WTC11 (cell line): ENCODE data around the gene UPF3A. TPM values are rescaled to one million over a fixed set of nuclear protein-coding genes. Genes with fewer than 3 reads are reported as not detected.

Source experiments
- ATAC-seq: fragments of 200-7000 bp; cut with Tn5 transposase; 2 replicates; pipeline ENCODE4 v1.10.0; 2021; ENCODE audit warnings: mild to moderate bottlenecking, moderate library complexity
- CTCF ChIA-PET: fragments of 300-600 bp; sonication (Branson Sonifier 250); formaldehyde crosslinking; loops from one replicate; lab custom pipeline; 2021; ENCODE audit warnings: antibody characterized with exemption; lab: Charles Lee
- POLR2A ChIA-PET: fragments of 350-600 bp; sonication (Branson Sonifier 250); formaldehyde crosslinking; loops from one replicate; lab custom pipeline; 2021; ENCODE audit warnings: antibody characterized with exemption; lab: Charles Lee
- DNase-seq: peaks from one replicate; pipeline ENCODE4 v3.0.0; 2021; ENCODE audit warnings: low spot score
- H3K27ac Mint-ChIP-seq: 2 replicates; pipeline ENCODE4 v1.8.0; 2021; ENCODE audit warnings: mixed read lengths
- H3K27me3 Mint-ChIP-seq: 2 replicates; pipeline ENCODE4 v1.8.0; 2021; ENCODE audit warnings: low read depth, mild to moderate bottlenecking, moderate library complexity, mixed read lengths
- H3K36me3 Mint-ChIP-seq: 2 replicates; pipeline ENCODE4 v1.8.0; 2021; ENCODE audit warnings: mixed read lengths
- H3K4me1 Mint-ChIP-seq: 2 replicates; pipeline ENCODE4 v1.8.0; 2022; ENCODE audit warnings: mixed read lengths
- H3K4me3 Mint-ChIP-seq: 2 replicates; pipeline ENCODE4 v1.8.0; 2021; ENCODE audit warnings: mild to moderate bottlenecking, moderate library complexity, mixed read lengths
- H3K9me3 Mint-ChIP-seq: 2 replicates; pipeline ENCODE4 v1.8.0; 2021; ENCODE audit warnings: mixed read lengths
- CTCF ChIP-seq: fragments of 200-600 bp; IDR thresholded peaks from 2 replicates; pipeline ENCODE4 v1.8.0; 2022; ENCODE audit warnings: antibody characterized with exemption
- KAT7 ChIP-seq: sonication (generic); formaldehyde crosslinking; IDR thresholded peaks from 2 replicates; pipeline ENCODE4 v1.8.1; 2023; ENCODE audit warnings: missing genetic modification reagents, mild to moderate bottlenecking, borderline replicate concordance
- PREB ChIP-seq: sonication (generic); formaldehyde crosslinking; IDR thresholded peaks from 2 replicates; pipeline ENCODE4 v1.8.1; 2022; ENCODE audit warnings: mild to moderate bottlenecking, missing genetic modification reagents, moderate library complexity, borderline replicate concordance
- SMAD4 ChIP-seq: sonication (generic); formaldehyde crosslinking; IDR thresholded peaks from 2 replicates; pipeline ENCODE4 v1.8.0; 2022; ENCODE audit warnings: mild to moderate bottlenecking, missing genetic modification reagents
- TCF7 ChIP-seq: sonication (generic); formaldehyde crosslinking; IDR thresholded peaks from 2 replicates; pipeline ENCODE4 v1.8.0; 2022; ENCODE audit warnings: mild to moderate bottlenecking, low read depth, missing genetic modification reagents, moderate library complexity
- ZNF219 ChIP-seq: sonication (generic); formaldehyde crosslinking; IDR thresholded peaks from 2 replicates; pipeline ENCODE4 v1.8.0; 2023; ENCODE audit warnings: missing genetic modification reagents, mild to moderate bottlenecking, borderline replicate concordance
- ZNF232 ChIP-seq: sonication (generic); formaldehyde crosslinking; IDR thresholded peaks from 2 replicates; pipeline ENCODE4 v1.8.0; 2022; ENCODE audit warnings: mild to moderate bottlenecking, missing genetic modification reagents
- ZNF317 ChIP-seq: sonication (generic); formaldehyde crosslinking; IDR thresholded peaks from 2 replicates; pipeline ENCODE4 v1.8.1; 2023; ENCODE audit warnings: low read depth, mild to moderate bottlenecking, moderate library complexity, missing genetic modification reagents, borderline replicate concordance
- total RNA-seq: library from RNA; stranded (reverse); gene quantifications from 3 replicates; pipeline ENCODE4 v1.2.3, GENCODE V29; 2021
- TF ChIP-seq, protein P1 (sequence below): sonication (generic); formaldehyde crosslinking; IDR thresholded peaks from 2 replicates; pipeline ENCODE4 v1.8.1; 2023; ENCODE audit warnings: mild to moderate bottlenecking, missing genetic modification reagents
- TF ChIP-seq, protein P2 (sequence below): fragments of 250-450 bp; sonication (Bioruptor Pico); IDR thresholded peaks from 2 replicates; pipeline ENCODE4 v1.9.0; 2021; ENCODE audit warnings: mild to moderate bottlenecking

UPF3A gene
- total RNA-seq, 1 experiment from 2014 or later = 71.9 TPM

GRCh38 chr13:114264886-114265611, 16.4 kb upstream of the UPF3A start (continued):
- no peak for TF ChIP-seq CTCF

DNA sequence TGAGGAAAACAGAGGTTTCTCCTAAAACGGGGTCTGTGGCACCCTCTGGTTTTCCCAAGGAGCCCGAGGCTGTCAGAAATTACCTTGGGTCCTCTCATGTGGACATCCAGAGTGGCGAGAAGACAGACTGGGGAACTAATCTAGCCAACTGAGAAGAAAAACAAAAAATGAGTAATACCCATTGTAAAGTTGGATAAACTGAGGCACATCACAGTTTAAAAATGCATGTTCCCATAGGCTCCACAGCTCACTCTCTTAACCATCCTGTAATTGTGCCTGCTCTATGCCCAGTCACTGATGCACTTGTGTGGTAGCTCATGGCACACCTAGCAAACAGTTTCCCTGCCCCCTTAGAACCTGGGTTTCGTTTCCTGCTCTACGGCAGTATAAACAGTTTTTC, 15.2 kb upstream of the UPF3A start:
- POLR2A ChIA-PET = no interaction called here

DNA sequence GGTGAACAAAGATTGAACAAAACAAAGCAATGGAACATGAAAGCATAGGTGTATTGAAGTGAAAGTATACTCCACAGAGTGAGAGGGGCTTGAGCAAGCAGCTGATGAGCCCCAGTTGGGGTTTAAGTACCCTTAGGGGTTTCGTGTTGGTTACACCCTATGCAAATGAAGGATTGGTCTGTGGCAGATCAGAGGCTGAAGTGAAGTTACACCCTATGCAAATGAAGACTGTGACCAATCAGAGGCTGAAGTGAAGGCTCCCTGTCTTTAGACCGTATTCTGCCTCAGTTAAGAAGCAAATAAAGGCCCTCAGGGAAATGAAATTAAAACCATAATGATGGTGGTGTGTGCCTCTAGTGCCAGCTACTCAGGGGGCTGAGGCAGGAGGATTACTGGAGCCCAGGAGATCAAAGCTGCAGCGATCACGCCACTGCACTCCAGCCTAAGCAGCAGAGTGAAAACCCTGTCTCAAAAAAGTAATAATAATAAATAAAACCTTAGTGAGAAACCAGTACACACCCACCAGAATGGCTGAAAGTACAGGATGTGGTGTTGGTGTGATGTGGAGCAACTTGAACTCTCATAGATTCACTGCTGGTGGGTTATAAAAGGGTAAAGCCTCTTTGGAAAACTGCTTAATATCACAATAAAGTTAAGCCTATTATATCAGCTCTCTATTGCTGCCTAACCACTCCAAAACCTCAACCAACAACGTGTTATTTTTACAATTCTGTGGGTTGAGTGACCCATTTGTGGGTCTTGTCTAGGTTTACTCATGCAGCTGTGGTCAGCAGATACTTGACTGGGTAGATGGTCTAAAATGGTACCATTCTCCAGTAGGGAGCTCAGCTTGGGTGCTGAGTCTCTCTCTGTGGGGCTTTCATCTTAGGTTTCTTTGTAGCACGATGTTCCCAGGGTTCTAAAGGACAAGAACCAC, 12.8 kb upstream of the UPF3A start:
- no peaks in the 10 kb centered on the region for H3K4me1 Mint-ChIP-seq
- H3K27ac Mint-ChIP-seq = no peak overlapping the region
- H3K9me3 Mint-ChIP-seq = no peaks in the 10 kb centered on the region; the same call in 1 of the 2 replicates
- POLR2A ChIA-PET = no interaction called here
- H3K27me3 Mint-ChIP-seq = no peaks in the 10 kb centered on the region
- H3K36me3 Mint-ChIP-seq = peaks cover 72% of the 10 kb centered on the region
- no peak for DNase-seq
- TF ChIP-seq, protein P1, sequence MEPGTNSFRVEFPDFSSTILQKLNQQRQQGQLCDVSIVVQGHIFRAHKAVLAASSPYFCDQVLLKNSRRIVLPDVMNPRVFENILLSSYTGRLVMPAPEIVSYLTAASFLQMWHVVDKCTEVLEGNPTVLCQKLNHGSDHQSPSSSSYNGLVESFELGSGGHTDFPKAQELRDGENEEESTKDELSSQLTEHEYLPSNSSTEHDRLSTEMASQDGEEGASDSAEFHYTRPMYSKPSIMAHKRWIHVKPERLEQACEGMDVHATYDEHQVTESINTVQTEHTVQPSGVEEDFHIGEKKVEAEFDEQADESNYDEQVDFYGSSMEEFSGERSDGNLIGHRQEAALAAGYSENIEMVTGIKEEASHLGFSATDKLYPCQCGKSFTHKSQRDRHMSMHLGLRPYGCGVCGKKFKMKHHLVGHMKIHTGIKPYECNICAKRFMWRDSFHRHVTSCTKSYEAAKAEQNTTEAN (CRISPR knock-in tag) = no peak
- TF ChIP-seq ZNF219 = no peak
- TF ChIP-seq, protein P2, sequence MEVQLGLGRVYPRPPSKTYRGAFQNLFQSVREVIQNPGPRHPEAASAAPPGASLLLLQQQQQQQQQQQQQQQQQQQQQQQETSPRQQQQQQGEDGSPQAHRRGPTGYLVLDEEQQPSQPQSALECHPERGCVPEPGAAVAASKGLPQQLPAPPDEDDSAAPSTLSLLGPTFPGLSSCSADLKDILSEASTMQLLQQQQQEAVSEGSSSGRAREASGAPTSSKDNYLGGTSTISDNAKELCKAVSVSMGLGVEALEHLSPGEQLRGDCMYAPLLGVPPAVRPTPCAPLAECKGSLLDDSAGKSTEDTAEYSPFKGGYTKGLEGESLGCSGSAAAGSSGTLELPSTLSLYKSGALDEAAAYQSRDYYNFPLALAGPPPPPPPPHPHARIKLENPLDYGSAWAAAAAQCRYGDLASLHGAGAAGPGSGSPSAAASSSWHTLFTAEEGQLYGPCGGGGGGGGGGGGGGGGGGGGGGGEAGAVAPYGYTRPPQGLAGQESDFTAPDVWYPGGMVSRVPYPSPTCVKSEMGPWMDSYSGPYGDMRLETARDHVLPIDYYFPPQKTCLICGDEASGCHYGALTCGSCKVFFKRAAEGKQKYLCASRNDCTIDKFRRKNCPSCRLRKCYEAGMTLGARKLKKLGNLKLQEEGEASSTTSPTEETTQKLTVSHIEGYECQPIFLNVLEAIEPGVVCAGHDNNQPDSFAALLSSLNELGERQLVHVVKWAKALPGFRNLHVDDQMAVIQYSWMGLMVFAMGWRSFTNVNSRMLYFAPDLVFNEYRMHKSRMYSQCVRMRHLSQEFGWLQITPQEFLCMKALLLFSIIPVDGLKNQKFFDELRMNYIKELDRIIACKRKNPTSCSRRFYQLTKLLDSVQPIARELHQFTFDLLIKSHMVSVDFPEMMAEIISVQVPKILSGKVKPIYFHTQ (CRISPR knock-in tag) = no peak
- no peak for TF ChIP-seq ZNF317 (CRISPR knock-in tag)
- no peak; the same call in 1 of the 2 replicates for ATAC-seq
- CTCF ChIA-PET = no interaction called here
- no peak overlapping the region for H3K4me3 Mint-ChIP-seq

More for the DNA sequence above, 15.2 kb upstream of the UPF3A start:
- peaks cover 75% of the 10 kb centered on the region for H3K36me3 Mint-ChIP-seq
- H3K4me1 Mint-ChIP-seq = no peaks in the 10 kb centered on the region
- no peaks in the 10 kb centered on the region; the same call in 1 of the 2 replicates for H3K9me3 Mint-ChIP-seq
- CTCF ChIA-PET = no interaction called here
- TF ChIP-seq PREB (CRISPR knock-in tag) (no peak), KAT7 (CRISPR knock-in tag) (no peak), ZNF232 (no peak), TCF7 (CRISPR knock-in tag) (no peak), SMAD4 (CRISPR knock-in tag) (no peak)
- TF ChIP-seq, protein P1 (CRISPR knock-in tag) = no peak
- TF ChIP-seq, all 79 proteins: peak for 0
- Mint-ChIP-seq H3K27me3 (no peaks in the 10 kb centered on the region), H3K4me3 (no peak overlapping the region), H3K27ac (no peak overlapping the region)
- DNase-seq = no peak
- ATAC-seq = no peak
